ENCODE measurements around the gene AP5Z1.

- TF ChIP-seq CTCF (IDR thresholded peaks at IDR 0.05) (no peak), POLR2A (IDR thresholded peaks at IDR 0.05) (no peak)
These were observed 15.8 kb downstream of the AP5Z1 start for GRCh38 chr7:4791101-4791737.

Data from heart left ventricle (tissue), 13 donors.